Right renal cortex interstitium (tissue), 3 donors: ENCODE measurements around the gene ATXN2. TPM values are rescaled to one million over a fixed set of nuclear protein-coding genes. Genes with fewer than 3 reads are reported as not detected.
"Not testable (repeated sequence)": the region's sequence is repeated elsewhere in the genome, so short reads cannot be mapped to it uniquely, and the experiment has no call there.

Experiments used
- DNase-seq, 3 donors: peaks; one replicate each; pipeline ENCODE4 v3.0.0-alpha.2; 2013; ENCODE audit warnings: low read depth in 3 of 3, low spot score in 2 of 3
- polyA plus RNA-seq, 3 donors: library from polyadenylated mRNA; unstranded; fragments of 120-200 nt; gene quantifications; one replicate each; pipeline ENCODE4 v1.2.1, GENCODE V29; 2013; ENCODE audit not compliant: insufficient read length in 3 of 3

The ATXN2 gene
- polyA plus RNA-seq, 3 donors = 61.8 to 75.3 (median 66.4) TPM

DNA sequence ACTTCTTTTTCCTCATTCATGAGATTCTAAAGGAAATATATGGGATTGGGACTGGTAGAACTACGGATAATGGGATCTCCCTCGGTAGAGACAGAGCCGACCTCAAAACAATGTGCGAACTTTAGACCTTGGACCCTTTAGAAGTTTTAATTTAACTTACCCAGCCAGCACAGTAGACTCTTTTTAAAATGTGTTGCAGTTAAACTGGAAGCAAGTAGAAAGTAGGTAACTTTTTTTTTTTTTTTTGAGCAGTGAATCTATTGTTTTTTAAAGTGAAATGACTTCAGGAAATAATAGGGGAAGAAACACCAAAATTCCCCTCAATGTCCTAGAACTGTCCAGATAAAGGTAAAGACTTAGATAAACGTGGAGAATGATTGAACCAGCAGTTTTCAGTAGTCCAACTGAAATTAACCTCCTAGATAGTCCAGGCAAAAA lies 1.1 kb upstream of the ATXN2 start:
- peak; percentile 15 to 30 (median 29) for DNase-seq

GRCh38 chr12:111599453-111600204 lies 514 bp upstream of the ATXN2 start:
- peak; percentile 81 to 84 (median 83) for DNase-seq

- DNase-seq = peak in 2 of 3 donors; percentile 25 to 43
These were observed 1.1 kb downstream of the ATXN2 start for GRCh38 chr12:111597831-111598636.

DNA sequence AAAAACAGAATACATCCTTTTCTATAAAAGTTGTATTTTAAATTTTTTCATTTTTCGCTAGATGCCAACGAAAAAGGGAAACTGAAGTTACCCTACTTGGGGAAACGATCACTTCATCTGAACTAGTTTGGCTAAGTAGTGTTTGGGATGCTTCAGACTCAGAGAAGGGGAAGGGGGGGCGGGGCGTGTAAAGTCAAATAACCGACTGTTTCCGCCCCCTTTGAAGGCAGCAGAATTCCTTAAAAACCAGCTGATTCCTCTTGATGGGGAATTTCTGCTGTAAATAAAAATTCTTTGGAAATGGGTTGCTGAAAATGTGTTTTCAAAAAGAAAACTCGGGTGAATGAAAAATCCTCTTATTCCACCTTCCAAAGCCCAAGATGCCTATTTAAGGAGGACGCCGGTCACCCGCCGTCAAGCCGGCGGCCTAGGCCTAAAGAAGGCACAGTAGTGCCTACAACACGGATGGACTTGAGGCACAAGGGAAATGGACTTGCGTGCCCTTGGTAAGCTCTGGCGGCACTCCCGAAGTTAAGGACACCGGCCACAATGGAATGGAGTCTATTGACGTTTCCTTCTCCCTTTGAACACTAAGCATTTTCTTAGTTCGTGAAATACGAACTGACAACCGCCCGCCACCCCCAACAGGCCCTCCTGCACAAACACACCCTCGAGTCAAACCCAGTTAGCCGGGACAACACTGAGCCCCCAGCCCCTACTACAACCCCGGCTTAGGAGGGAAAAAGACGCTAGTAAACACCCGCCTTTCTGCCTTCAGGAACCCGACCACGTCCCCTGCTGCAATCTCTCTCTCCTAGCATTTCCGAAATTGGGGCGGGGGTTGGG lies 1.9 kb downstream of the ATXN2 start:
- peak in 2 of 3 donors; percentile 39 to 41 for DNase-seq

DNA sequence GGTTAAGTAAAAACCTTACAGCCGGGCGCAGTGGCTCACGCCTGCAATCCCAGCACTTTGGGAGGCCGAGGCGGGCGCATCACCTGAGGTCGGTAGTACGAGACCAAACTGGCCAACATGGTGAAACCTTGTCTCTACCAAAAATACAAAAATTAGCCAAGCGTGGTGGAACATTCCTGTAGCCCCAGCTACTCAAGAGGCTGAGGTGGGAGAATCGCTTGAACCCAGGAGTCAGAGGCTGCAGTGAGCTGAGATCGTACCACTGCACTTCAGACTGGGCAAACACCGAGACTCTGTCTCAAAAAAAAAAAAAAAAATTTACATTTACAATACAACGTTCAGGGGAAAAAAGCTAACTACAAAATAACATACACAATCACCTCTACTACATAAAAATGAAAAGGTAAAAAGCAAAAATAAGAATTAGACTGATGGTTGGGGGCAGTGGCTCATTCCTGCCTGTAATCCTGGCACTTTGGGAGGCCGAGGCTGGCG lies 3.7 kb downstream of the ATXN2 start:
- DNase-seq = not testable (repeated sequence)

GRCh38 chr12:111591399-111592010 lies 7.6 kb downstream of the ATXN2 start:
- DNase-seq = not testable (repeated sequence)

- DNase-seq = no peak
These were observed 8.6 kb downstream of the ATXN2 start for GRCh38 chr12:111590552-111590951.

GRCh38 chr12:111589601-111590000 lies 9.5 kb downstream of the ATXN2 start:
- no peak for DNase-seq

GRCh38 chr12:111588010-111588409 lies 11.1 kb downstream of the ATXN2 start:
- no peak for DNase-seq

DNA sequence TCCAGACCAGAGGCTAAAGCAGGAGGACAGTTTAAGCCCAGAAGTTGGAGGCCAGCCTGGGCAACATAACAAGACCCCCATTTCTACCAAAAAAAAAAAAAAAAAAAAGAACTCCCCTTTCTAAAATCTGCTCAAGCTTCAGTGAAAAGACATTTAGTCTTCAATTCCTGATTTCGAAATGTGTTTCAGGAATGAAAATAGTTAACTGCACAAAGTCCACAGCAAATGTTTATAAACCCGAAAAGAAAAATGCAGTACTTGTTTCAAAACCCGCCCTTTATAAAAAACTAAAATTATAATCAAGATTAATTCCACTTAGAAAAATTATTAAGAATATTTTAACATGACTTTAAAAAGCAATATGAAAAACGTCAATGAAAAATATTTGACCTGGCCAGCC lies 12.1 kb downstream of the ATXN2 start:
- no peak for DNase-seq

DNA sequence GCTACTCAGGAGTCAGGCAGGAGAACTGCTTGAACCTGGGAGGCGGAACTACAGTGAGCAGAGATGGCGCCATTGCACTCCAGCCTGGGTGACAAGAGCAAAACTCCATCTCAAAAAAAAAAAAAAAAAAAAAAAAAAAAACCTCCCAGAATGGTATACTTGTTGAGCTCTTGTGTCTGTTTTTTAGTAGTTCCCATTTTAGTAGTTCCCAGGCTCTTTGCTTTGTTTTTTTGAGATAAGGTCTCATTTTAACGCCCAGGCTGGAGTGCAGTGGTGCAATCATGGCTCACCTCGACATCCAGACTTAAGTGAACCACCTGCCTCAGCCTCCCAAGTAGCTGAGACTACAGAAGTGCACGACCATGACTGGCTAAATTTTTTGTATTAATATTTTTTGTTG lies 13.4 kb downstream of the ATXN2 start:
- no peak for DNase-seq

- no peak for DNase-seq
These were observed 14.2 kb downstream of the ATXN2 start for GRCh38 chr12:111584959-111585358.

DNA sequence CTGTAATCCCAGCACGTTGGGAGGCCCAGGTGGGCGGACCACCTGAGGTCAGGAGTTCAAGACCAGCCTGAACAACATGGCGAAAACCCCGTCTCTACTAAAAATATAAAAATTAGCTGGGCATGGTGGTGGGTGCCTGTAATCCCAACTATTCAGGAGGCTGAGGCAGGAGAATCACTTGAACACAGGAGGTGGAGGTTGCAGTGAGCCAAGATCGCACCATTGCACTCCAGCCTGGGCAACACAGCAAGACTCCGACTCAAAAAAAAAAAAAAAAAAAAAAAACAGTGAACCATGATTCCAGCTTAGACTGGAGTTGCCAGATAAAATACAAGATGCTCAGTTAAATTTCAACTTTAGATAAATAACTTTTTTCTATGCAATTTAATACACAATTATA lies 15.6 kb downstream of the ATXN2 start:
- not testable (repeated sequence) for DNase-seq

GRCh38 chr12:111582133-111582747 lies 16.9 kb downstream of the ATXN2 start:
- no peak for DNase-seq

DNA sequence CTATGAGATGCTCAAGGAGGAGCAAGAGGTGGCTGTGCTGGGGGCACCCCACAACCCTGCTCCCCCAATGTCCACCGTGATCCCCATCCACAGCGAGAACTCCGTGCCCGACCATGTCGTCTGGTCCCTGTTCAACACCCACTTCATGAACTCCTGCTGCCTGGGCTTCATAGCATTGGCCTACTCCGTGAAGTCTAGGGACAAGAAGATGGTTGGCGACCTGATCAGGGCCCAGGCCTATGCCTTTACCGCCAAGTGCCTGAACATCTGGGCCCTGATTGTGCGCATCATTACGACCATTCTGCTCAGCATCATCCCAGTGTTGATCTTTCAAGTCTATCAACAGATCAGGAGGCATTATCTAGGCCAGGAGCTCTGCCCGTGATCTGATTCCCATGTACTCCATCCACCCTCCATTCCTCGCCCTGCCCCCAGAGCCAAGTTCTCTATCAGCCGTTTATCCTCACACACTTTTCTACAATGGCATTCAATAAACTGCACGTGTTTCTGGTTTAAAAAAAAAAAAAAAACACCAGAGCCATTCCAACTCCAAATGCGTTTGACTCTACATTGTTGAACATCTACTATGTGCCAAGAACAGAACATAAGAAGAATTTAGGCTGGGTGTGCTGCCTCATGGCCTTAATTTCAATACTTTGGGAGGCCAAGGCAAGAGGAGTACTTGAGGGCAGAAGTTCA lies 17.5 kb downstream of the ATXN2 start:
- DNase-seq = no peak

- no peak for DNase-seq
These were observed 18.4 kb downstream of the ATXN2 start for GRCh38 chr12:111580737-111581136.

- no peak for DNase-seq
These were observed 19.0 kb downstream of the ATXN2 start for GRCh38 chr12:111580119-111580425.

DNA sequence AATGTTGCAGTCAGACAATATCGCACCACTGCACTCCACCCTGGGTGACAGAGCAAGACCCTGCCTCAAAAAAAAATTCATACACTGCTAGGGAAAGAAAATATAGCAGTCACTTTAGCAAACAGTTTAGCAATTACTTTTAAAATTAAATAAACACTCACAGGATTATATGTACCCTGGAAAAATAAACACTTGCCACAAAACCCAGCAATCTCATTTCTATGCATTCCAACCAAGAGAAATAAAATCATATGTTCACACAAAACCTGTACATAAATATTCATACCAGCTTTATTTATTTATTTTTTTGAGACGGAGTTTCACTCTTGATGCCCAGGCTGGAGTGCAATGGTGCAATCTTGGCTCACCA lies 20.2 kb downstream of the ATXN2 start:
- no peak for DNase-seq

- DNase-seq = no peak
These were observed 20.7 kb downstream of the ATXN2 start for GRCh38 chr12:111578276-111578970.
